NCI-H748 (cell line): Measurements from ENCODE around the gene PLA2G2C.

Experiments
- DNase-seq: peaks from one replicate; lab custom pipeline; 2025; ENCODE audit not compliant: unreplicated experiment; lab: John Stamatoyannopoulos, UW

The PLA2G2C gene

DNA sequence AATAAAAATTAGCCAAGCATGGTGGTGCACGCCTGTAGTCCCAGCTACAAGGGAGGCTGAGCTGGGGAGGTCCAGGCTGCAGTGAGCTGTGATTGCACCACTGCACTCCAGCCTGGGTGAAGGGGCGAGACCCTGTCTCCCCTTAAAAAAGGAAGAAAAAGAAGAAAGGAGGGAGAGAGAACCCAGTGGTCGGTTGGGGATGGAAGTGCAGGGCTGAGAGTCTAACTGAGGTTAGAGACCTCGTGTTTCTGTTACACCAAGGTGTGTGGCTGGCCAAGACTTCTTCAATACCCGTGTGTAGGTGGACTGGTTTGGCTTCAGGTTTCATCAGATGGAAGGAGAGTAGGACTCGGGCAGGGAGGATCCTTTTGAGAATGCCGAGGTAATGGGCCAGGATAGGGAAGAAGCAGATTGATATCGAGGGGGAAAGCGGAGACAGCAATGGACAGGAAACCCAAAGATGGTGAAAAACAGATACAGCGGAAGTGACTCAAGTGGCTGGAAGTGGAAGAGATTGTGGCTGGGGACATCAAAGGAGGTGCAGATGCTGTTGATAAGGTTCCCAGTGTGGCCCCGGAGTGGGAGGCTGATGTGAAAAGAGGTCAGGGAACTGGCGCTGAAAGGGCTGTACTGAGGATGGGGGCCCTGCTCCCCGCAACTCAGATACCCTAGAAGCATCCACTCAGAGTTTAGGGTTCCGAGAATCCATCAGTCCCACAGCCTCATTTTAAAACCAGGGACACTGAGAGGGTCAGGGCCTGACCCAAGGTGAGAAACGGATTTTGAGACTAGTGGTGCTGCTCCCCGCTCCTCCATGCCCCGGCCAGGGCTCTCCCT is 1.1 kb downstream of the PLA2G2C start:
- DNase-seq: no peak

DNA sequence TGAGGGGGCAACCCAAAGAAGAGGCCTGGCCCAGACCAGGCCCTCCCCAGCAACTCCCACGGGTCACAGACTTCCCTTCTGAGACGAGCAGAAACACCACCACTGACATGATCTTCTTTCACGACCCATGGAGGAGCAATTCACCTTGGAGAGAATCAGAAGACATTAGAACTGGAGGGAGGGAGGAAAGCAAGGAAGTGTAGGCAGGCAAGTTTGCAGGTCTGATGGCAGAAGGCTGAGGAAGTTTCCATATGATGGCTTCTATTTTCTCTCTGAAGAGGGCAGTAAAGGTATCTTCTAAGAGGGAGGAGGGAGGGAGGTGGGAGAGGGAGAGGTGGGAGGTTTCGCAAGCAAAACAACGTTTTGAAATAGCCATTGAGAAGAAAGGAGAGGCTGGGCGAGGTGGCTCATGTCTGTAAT is 1.8 kb downstream of the PLA2G2C start:
- DNase-seq: no peak

DNA sequence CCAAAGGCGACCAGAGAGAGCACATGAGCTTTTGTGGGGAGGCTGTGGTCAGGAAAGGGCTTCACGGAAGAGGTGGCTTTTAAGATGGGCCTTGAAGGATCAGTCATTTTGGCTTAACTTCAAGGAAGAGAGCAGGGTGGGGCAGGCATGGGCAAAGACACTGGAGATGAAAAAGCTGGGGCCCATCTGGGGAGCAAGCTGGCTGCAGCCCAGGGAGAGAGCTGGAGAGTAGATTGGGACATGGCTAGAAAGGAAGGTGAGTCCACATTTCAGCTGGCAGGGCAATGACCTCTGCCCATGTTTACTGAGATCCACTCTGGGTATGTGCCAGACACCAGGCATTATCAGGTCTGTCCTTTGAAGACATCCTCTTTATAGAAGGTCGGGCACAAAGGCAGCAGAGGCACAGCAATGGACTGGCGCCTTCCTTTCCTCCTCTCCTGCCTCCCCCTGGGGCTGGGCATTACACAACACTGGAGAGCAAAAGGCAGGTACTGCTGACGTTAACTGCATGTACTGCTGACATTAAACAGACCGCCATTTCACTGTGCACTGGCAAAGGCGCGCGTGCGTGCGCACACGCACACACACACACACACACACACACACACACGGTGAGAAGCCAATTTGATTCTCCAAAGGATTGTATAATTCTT is 2.6 kb downstream of the PLA2G2C start:
- DNase-seq: no peak

DNA sequence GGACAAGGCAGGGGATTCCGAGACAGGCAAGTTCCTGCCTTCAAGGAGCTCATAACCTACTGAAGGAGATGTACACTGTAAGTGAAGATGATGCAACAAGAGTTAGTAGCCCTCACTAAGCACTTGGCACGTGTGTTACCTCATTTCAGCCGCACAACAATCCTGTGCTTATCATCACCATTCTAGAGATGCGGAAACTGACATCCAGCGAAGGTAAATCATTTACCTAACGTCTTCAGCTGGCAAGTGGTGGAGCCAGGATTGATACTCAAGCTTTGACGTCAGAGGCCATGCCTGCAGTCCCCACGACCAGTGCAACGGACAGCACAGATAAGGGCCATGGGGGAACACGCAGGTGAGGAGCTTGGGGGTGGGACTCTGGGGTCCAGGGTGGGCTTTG is 3.3 kb downstream of the PLA2G2C start:
- no peak for DNase-seq

DNA sequence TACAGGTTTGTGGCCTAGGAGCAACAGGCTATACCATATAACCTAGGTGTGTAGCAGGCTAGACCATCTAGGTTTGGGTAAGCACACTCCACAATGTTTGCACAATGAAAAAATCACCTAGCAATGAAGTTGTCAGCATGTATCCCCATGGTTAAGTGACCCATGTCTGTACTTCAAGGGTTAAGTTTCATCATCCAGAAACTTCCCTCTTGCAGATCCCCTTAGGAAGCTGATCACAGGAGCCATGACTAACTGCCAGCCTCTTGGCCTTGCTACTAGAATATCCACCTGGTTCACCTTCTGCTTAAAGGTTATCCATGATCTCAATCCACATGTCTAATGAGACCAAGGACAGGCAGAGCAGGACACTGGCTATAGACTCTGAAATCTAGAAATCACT is 3.9 kb downstream of the PLA2G2C start:
- no peak for DNase-seq

DNA sequence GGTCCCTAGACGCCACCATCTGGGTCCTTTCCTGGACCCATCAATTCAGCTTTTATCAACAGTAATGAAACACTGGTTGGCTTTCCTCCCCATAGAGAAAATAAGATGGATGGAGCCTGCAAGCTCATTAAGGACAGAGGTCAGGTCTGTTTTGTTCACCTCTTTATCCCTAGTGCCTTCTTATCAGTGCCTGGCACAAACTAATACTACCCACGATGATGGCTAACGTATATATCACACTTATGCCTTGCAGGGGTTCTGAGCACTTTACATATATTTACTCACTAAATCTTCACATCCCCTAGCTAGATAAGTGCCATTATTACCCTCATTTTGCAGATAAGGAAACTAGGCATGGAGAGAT is 5.5 kb downstream of the PLA2G2C start:
- no peak for DNase-seq

DNA sequence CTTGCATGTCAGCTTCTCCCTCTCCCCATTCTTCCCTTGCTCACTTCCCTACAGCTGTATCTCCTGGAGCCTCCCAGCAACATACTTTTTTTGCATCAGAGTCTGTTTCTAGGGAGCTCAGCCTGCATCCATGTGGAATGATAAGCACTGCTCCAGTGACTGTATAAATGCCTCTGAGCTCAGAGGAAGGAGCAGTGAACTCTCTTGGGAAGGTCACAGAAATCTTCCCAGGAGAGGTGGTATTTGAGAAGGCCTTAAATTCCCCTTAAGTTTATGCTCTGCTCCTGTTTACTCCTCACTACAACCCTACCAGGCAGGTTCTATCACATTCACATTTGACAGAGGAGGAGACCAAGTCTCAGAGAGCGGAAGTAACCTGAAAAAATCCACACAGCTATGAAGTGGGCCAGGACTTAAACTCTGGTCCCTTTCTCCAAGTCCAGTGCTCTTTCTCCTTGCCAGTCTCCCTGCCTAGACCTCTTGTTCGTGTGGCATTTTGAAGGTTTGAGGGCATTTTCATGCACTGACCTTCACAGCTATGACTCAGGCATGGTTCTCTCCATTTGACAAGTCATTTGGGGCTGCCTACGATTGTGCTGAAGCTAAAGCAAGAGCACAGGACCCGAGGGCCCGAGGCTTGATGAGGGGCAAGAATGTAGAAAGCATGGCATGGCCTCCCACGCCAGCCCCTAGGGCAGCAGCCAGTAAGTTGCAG is 6.0 kb downstream of the PLA2G2C start:
- DNase-seq: no peak

DNA sequence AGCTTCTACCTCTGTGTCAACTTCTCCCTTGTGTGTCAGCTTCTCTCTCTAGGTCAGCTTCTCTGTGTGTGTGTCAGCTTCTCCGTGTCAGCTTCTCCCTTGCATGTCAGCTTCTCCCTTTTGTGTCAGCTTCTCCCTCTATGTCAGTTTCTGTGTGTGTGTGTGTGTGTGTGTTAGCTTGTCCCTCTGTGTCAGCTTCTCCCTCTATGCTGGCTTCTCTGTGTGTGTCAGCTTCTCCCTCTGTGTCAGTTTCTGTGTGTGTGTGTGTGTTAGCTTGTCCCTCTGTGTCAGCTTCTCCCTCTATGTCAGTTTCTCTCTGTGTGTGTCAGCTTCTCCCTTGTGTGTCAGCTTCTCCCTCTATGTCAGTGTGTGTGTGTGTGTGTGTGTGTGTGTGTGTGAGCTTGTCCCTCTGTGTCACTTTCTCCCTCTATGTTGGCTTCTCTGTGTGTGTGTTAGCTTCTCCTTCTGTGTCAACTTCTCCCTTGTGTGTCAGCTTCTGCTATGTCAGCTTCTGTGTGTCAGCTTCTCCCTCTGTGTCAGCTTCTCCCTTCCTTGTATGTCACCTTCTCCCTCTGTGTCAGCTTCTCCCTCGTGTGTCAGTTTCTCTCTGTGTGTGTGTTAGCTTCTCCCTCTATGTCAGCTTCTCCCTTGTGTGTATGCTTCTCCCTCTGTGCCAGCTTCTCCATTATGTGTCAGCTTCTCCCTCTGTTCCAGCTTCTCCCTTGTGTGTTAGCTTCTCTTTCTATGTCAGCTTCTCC is 6.8 kb downstream of the PLA2G2C start:
- no peak for DNase-seq

DNA sequence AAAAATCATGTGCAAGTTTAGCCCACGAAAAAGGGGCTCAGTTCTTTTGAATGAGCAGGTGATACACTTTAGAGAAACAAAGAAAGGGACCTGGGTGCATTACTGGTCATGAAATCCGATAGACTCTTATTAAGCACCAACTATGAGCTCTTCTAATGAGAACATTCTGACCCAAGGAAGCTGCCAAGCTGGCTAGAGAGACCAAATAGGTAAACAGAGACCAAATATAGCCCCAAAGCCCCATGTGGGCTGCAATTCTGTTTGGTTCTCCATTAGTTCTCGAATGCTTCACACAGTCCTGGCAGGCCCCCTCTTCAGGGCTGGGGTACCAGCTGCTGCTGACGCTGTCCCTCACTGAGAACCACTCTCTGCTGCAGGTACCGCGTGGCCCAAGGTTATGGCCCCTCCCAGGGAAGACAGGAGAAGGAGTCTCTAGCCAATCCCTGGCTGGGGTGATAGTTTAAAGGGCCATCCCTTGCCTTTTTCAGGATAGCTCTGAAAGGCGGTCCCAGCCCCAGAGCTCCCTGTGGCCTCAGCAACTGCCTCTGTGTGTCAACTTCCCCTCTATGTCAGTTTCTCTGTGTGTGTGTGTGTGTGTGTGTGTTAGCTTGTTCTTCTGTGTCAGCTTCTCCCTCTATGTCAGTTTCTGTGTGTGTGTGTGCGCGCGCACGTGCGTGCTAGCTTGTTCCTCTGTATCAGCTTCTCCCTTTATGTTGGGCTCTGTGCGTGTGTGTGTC is 7.5 kb downstream of the PLA2G2C start:
- no peak for DNase-seq

DNA sequence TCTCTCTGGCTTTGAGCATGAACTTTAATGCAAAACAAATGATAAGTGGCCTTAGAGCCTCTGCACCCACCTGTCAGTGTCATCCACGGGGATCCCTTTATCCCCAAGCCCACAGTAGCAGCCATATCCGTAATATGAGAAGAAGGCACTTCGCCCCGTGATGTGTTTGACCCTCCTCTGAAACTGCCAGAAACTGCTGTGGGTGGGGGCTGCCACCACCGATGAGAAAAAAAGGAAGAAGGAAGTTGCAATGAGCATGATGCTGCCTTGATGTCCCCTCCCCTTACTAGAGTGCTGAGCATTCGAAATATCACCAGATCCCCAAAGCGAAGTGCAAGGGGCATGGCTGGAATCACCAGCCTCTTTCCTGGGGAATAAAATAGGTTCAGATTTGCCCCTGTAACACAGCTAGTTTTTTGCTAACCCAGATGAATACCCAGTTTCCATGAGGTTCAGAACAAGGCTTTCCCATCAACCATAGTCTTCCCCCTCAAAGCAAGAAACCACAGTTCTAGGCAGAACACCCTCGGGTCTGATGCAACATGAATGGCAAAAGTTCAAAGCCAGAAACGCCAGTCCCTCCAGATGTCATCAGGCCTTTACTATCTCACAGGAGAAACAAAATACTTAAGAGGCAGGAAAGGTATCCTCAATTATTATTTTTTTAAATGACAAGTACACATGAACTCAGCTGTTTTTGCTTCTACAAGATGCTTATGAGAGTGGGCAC is 11.2 kb downstream of the PLA2G2C start:
- DNase-seq: no peak

DNA sequence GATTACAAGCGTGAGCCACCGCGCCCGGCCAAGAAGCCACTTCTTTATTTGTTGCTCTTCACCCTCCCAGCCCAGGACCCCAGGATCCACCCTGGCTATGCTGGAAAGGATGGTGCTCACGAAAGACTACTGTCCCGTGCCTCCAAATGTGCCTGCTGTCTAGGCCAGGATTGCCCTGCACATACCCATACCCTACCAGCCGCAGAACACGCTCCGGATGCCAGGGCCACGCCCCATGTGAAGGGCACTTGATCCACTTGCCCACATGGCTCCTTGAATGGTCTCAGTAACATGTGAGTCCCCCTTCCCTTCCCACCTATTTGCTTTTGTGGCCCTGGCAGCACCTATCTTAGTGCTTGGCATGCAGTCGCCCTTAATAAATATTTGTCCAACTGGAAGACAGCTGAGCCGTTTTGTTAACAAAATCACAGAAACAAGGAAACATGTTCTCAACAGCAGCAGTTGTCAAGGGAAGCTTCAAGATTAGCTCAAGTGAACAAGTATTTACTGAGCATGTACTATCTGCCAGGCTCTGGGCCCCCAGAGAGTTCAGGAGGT is 14.2 kb downstream of the PLA2G2C start:
- DNase-seq: no peak

DNA sequence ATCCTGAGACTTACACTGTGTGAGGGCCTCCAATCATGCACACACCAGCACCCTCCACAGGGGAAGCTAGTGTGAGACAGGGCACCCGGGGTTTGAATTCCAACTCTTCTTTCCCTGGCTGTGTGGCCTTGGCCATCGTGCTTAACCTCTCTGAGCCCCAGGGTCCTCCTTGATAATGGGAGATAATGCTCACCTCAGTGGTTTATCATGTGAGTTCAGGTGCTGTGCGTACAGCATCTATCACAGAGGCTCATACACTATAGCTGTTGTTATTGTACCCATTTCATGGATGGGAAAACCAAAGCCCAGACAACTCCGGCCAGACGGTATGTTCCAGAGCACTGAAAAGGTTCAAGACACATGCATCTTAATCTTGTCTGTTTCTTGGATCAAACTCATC is 16.4 kb downstream of the PLA2G2C start:
- no peak for DNase-seq

DNA sequence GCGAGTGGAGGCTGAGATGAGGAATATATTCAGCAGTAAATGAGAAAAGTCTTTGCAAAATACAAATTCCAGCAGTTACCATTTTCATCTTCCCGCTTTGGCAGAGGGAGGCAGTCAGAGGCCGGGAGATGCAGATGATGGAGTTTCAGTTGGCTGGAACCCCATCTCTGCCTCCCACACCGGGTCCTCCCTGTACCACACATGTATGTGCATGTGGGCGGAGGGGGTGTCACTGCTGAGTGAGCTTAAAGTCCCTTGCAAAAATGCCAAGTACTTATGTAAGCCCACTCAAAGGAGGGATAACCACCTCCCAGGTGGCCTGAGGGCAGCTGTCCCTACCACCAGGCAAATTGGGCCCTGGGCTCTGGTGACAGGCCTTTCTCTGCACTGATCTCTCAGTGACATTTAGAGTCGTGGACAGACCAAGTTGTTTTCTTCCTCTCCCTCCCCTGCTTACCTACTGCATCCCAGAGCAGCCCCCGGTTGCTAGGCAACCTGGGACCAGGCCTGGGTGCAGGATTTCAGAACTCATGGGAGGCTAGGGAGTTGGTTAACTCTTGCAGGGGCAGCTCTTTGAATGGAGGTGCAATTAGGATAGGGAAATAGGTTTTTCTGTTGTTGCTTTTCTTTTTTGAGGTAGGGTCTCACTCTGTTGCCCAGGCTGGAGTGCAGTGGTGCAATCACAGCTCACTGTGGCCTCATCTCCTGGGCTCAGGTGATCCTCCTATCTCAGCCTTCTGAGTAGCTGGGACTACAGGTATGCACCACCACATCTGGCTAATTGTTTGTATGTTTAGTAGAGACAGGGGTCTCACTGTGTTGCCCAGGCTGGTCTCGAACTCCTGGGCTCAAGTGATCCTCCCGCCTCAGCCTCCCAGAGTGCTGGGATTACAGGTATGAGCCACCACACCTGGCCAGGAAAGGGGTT is 17.5 kb downstream of the PLA2G2C start:
- peak; percentile 17 for DNase-seq

DNA sequence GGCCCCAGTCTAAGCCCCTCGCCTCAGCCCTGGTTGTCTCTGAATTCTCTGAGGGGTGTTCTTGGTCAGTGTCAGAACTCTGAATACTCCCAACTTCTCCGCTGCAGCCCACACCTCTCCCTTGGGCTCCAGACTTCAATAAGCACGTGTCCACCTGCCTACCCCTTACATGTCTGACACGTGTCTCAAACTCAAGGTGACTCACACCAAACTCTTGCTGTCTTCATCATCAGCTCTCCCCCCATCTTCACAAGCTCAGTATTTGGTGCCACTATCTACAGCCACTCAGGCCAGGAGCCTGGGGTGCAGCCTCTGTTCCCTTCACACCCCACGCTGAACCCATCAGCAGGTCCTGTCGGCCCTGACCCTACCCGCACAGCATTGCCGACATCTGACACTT is 19.2 kb downstream of the PLA2G2C start:
- no peak for DNase-seq

DNA sequence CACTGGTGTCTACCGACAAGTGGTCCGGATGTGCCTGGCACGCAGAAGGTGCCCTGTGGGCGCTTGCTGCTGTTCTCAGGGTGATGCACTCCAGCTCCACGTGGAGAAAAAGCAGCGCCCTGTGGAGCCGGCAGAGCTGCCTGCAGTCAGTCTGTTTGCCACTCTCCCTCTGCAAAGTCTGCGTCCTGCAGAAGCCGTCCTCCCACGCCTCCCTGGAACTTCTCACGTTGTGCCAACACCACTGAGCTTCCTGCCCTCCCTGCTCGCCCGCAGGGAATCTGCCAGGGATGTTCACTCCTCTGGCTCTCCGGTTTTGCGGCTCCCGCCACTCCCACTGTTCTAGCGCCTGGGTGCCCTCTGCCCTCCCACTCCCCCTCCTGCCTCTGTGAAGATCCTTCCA is 20.3 kb downstream of the PLA2G2C start:
- no peak for DNase-seq

DNA sequence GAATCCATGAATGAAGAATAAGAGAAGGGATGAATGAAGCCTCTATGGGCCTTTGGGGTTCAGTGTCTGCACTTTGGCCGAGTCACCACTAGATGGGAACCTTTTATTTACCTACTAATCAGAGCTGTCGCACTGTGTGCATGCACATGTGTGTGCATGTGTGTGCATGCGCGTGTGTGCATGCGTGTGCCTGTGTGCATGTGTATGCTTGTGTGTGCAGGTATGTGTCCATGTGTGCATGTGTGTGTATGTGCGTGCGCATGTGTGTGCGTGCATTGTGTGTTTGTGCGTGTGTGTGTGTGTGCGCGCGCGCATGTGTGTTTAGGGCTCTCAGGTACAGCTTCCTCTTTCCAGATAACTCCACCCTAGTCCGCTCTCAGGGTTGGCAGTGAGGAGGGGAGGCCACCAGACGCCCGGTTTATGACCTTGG is 20.8 kb downstream of the PLA2G2C start:
- DNase-seq: peak; percentile 5

DNA sequence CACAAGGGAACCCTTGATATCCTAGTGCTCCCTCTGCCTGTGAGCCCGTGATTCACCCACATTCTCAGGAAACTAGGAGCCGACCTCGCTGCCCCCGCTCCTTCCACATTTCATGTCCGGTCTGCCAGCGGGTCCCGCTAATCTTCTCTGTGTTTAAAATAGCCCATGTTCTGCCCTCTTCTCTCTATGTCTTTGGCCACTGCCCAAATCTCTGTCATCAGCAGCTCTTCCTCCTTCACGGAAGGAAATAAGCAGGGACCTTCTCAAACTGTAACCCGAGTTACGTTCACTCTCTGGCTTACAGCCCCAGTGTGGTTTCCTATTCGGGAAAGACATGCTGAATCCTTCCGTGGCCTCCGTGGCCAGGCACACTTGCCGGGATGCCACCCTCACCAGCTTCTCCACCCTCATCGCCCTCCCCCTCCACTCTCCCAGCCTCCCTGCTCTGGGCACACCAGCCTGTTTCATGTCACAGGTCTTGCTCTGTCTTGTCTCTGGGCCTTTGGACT is 21.6 kb downstream of the PLA2G2C start:
- DNase-seq: no peak

DNA sequence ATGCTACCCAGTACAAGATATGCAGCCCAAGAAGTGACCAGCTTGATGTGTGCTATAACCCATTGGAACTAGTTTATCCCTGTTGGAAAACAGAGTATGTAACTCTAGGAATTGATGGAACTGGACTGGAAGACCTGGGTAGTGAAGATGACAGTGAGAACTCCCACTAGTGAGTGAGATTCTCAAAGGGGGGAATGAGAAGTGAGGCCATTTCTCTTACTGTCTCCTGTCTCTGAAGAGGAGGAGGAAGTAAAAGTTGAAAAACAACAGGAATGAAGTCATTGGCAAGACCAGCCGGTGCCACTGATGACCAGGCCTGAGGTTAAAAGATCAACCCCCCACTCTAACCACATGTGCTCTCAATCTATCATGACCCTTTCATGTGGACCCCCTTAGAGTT is 26.3 kb downstream of the PLA2G2C start:
- no peak for DNase-seq
